GM23338 (cell line): ENCODE results near the gene CPLX4. TPM values are rescaled to one million over a fixed set of nuclear protein-coding genes. Genes with fewer than 3 reads are reported as not detected.

Experiments
- ATAC-seq: fragments of 200-7000 bp; cut with Tn5 transposase; 3 replicates; pipeline ENCODE4 v1.9.1; 2020
- DNase-seq: peaks from one replicate; pipeline ENCODE4 v3.0.0-alpha.2; 2015; ENCODE audit warnings: low spot score
- H2AFZ ChIP-seq: fragments of 200-600 bp; sonication (generic); 2 replicates; pipeline ENCODE4 v1.8.0; 2016; ENCODE audit warnings: antibody characterized with exemption, mild to moderate bottlenecking, moderate library complexity
- H3F3A ChIP-seq: fragments of 200-600 bp; sonication (generic); replicated peaks from 2 replicates; pipeline ENCODE4 v1.8.0; 2017; ENCODE audit warnings: antibody characterized with exemption, mixed run types, low read depth
- H3K27ac ChIP-seq: fragments of 200-600 bp; sonication (generic); 2 replicates; pipeline ENCODE4 v1.6.1; 2016; ENCODE audit warnings: low read depth
- H3K27me3 ChIP-seq: fragments of 200-600 bp; sonication (generic); 2 replicates; pipeline ENCODE4 v1.8.0; 2016; ENCODE audit warnings: mild to moderate bottlenecking, mixed run types, moderate library complexity; ENCODE audit not compliant: insufficient read depth
- H3K36me3 ChIP-seq: fragments of 200-600 bp; sonication (generic); 2 replicates; pipeline ENCODE4 v1.8.0; 2016; ENCODE audit warnings: mild to moderate bottlenecking; ENCODE audit not compliant: insufficient read depth
- H3K4me1 ChIP-seq: fragments of 200-600 bp; sonication (generic); 2 replicates; pipeline ENCODE4 v1.8.0; 2016; ENCODE audit warnings: mild to moderate bottlenecking, moderate library complexity; ENCODE audit not compliant: insufficient read depth
- H3K4me2 ChIP-seq: fragments of 200-600 bp; sonication (generic); 2 replicates; pipeline ENCODE4 v1.7.1; 2017; ENCODE audit warnings: mixed run types
- H3K4me3 ChIP-seq: fragments of 200-600 bp; sonication (generic); 2 replicates; pipeline ENCODE4 v1.6.1; 2016; ENCODE audit warnings: mixed run types
- H3K79me2 ChIP-seq: fragments of 200-600 bp; sonication (generic); replicated peaks from 2 replicates; pipeline ENCODE4 v1.8.0; 2017; ENCODE audit warnings: mild to moderate bottlenecking; ENCODE audit not compliant: insufficient read depth
- H3K9me2 ChIP-seq: fragments of 200-600 bp; sonication (generic); 2 replicates; pipeline ENCODE4 v1.8.0; 2017; ENCODE audit not compliant: insufficient read depth
- H4K20me1 ChIP-seq: fragments of 200-600 bp; sonication (generic); replicated peaks from 2 replicates; pipeline ENCODE4 v1.8.0; 2017; ENCODE audit warnings: mild to moderate bottlenecking; ENCODE audit not compliant: insufficient read depth
- H3K27ac Mint-ChIP-seq: 2 replicates; pipeline ENCODE4 v1.8.0; 2020; ENCODE audit warnings: inconsistent platforms, mild to moderate bottlenecking, moderate library complexity, mixed read lengths
- H3K27me3 Mint-ChIP-seq: 3 replicates; pipeline ENCODE4 v1.8.0; 2022; ENCODE audit warnings: low read depth, mild to moderate bottlenecking, moderate library complexity, mixed read lengths, inconsistent platforms; ENCODE audit not compliant: insufficient read depth, poor library complexity
- H3K36me3 Mint-ChIP-seq: 3 replicates; pipeline ENCODE4 v1.8.0; 2021; ENCODE audit warnings: low read depth, mild to moderate bottlenecking, inconsistent platforms, moderate library complexity, mixed read lengths
- H3K4me1 Mint-ChIP-seq: 3 replicates; pipeline ENCODE4 v1.8.0; 2020; ENCODE audit warnings: mild to moderate bottlenecking, inconsistent platforms, mixed read lengths
- H3K4me3 Mint-ChIP-seq: 3 replicates; pipeline ENCODE4 v1.8.0; 2021; ENCODE audit warnings: moderate library complexity, mild to moderate bottlenecking, inconsistent platforms, mixed read lengths
- H3K9me3 Mint-ChIP-seq: 3 replicates; pipeline ENCODE4 v1.8.0; 2020; ENCODE audit warnings: moderate library complexity, mild to moderate bottlenecking, inconsistent platforms, mixed read lengths
- CREB1 ChIP-seq: fragments of 250-450 bp; sonication (Bioruptor Pico); IDR thresholded peaks from 2 replicates; pipeline ENCODE4 v1.5.0; 2020; ENCODE audit warnings: low read depth, mild to moderate bottlenecking, moderate library complexity
- EZH2 ChIP-seq: fragments of 200-600 bp; sonication (generic); IDR thresholded peaks from one replicate; pipeline ENCODE4 v1.8.0; 2017; ENCODE audit warnings: antibody characterized with exemption, mild to moderate bottlenecking, low read depth; ENCODE audit not compliant: unreplicated experiment
- EZH2phosphoT487 ChIP-seq: fragments of 200-600 bp; sonication (generic); IDR thresholded peaks from one replicate; pipeline ENCODE4 v1.8.1; 2018; ENCODE audit warnings: antibody characterized with exemption; ENCODE audit not compliant: unreplicated experiment
- JUNB ChIP-seq: IDR thresholded peaks from one replicate; pipeline ENCODE4 v1.6.1; 2016; ENCODE audit warnings: antibody characterized with exemption; ENCODE audit not compliant: unreplicated experiment
- NANOG ChIP-seq: IDR thresholded peaks from 2 replicates; pipeline ENCODE4 v1.6.1; 2016; ENCODE audit warnings: antibody characterized with exemption, borderline replicate concordance
- POLR2AphosphoS5 ChIP-seq: IDR thresholded peaks from 2 replicates; pipeline ENCODE4 v1.6.1; 2016; ENCODE audit warnings: antibody characterized with exemption, low read depth
- STAT1 ChIP-seq: IDR thresholded peaks from one replicate; pipeline ENCODE4 v1.6.1; 2016; ENCODE audit warnings: antibody characterized with exemption; ENCODE audit not compliant: unreplicated experiment
- ZNF114 ChIP-seq: fragments of 250-450 bp; sonication (Bioruptor Pico); IDR thresholded peaks from 2 replicates; pipeline ENCODE4 v1.5.0; 2020; ENCODE audit warnings: mild to moderate bottlenecking, moderate library complexity
- ZNF331 ChIP-seq: fragments of 250-450 bp; sonication (Bioruptor Pico); IDR thresholded peaks from 2 replicates; pipeline ENCODE4 v1.5.0; 2020; ENCODE audit warnings: low read depth, mild to moderate bottlenecking, moderate library complexity
- polyA plus RNA-seq: library from polyadenylated mRNA; unstranded; fragments of >200 nt; fragmentation: Nextera tagmentation; extraction: Ambion mirVana; gene quantifications from 2 replicates; pipeline ENCODE4 v1.2.1, GENCODE V29; 2016
- total RNA-seq: library from RNA; depleted of rRNA; stranded (reverse); fragments of >200 nt; shearing (Covaris generic); gene quantifications from 2 replicates; pipeline ENCODE4 v1.2.3, GENCODE V29; 2014
- TF ChIP-seq, protein P1 (sequence below): IDR thresholded peaks from one replicate; pipeline ENCODE4 v1.6.1; 2018; ENCODE audit warnings: antibody characterized with exemption; ENCODE audit not compliant: unreplicated experiment
- TF ChIP-seq, protein P2 (sequence below): IDR thresholded peaks from 2 replicates; pipeline ENCODE4 v1.6.1; 2016; ENCODE audit warnings: antibody characterized with exemption
- TF ChIP-seq, protein P3 (sequence below), 2 experiments: fragments of 200-600 bp in 1 of 2; sonication (generic) in 1 of 2; conservative IDR thresholded peaks; 2 replicates each; pipeline versions ENCODE4 v1.5.1 to v1.6.1; 2016 to 2017; ENCODE audit warnings: antibody characterized with exemption in 2 of 2, low read depth in 2 of 2, mild to moderate bottlenecking in 2 of 2, moderate library complexity in 1 of 2
- TF ChIP-seq, protein P4 (sequence below): fragments of 250-450 bp; sonication (Bioruptor Pico); IDR thresholded peaks from 2 replicates; pipeline ENCODE4 v1.5.0; 2020; ENCODE audit warnings: mild to moderate bottlenecking, moderate library complexity

The CPLX4 gene
- total and polyA plus RNA-seq, 2 experiments from 2014 or later, result not detected

DNA sequence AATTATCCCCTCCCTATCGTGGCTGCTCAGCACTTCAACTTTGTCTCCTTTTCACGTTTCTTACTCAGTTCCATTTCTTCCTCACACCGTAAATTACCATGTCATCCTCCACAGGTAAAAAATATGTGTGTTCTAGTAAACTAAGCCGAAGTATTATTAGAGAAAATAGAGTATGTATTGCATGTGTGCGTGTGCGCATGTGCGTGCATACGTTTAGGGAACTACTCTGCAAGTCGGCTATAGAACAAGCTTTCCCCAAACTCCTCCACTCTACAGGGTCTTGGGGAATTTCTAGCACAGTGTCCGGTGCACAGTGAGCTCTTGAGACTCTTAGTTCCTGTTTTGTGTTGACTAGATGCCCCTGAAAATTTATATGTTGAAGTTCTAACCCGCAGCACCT, 36.1 kb downstream of the CPLX4 start:
- H3K27me3 Mint-ChIP-seq, result peaks cover 2% of the 10 kb centered on the region
- H3K36me3 ChIP-seq, result no peaks in the 10 kb centered on the region
- H3F3A ChIP-seq, result no peaks in the 10 kb centered on the region
- ATAC-seq (no peak), DNase-seq (no peak)
- H3K36me3 Mint-ChIP-seq, result no peaks in the 10 kb centered on the region
- H3K9me2 ChIP-seq, result no peaks in the 10 kb centered on the region
- no peaks in the 10 kb centered on the region for H4K20me1 ChIP-seq
- H3K9me3 Mint-ChIP-seq, result no peaks in the 10 kb centered on the region
- no peak overlapping the region for H3K4me3 ChIP-seq
- no peak overlapping the region for H2AFZ ChIP-seq
- H3K27ac ChIP-seq, result no peak overlapping the region
- no peaks in the 10 kb centered on the region for H3K4me1 ChIP-seq
- H3K4me2 ChIP-seq, result no peak overlapping the region
- TF ChIP-seq, protein P1, sequence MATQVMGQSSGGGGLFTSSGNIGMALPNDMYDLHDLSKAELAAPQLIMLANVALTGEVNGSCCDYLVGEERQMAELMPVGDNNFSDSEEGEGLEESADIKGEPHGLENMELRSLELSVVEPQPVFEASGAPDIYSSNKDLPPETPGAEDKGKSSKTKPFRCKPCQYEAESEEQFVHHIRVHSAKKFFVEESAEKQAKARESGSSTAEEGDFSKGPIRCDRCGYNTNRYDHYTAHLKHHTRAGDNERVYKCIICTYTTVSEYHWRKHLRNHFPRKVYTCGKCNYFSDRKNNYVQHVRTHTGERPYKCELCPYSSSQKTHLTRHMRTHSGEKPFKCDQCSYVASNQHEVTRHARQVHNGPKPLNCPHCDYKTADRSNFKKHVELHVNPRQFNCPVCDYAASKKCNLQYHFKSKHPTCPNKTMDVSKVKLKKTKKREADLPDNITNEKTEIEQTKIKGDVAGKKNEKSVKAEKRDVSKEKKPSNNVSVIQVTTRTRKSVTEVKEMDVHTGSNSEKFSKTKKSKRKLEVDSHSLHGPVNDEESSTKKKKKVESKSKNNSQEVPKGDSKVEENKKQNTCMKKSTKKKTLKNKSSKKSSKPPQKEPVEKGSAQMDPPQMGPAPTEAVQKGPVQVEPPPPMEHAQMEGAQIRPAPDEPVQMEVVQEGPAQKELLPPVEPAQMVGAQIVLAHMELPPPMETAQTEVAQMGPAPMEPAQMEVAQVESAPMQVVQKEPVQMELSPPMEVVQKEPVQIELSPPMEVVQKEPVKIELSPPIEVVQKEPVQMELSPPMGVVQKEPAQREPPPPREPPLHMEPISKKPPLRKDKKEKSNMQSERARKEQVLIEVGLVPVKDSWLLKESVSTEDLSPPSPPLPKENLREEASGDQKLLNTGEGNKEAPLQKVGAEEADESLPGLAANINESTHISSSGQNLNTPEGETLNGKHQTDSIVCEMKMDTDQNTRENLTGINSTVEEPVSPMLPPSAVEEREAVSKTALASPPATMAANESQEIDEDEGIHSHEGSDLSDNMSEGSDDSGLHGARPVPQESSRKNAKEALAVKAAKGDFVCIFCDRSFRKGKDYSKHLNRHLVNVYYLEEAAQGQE, result no peak
- TF ChIP-seq EZH2 (no peak), CREB1 (CRISPR knock-in tag) (no peak), ZNF114 (CRISPR knock-in tag) (no peak), STAT1 (no peak), ZNF331 (CRISPR knock-in tag) (no peak), NANOG (no peak), JUNB (no peak), POLR2AphosphoS5 (no peak), EZH2phosphoT487 (no peak)
- TF ChIP-seq, protein P2, sequence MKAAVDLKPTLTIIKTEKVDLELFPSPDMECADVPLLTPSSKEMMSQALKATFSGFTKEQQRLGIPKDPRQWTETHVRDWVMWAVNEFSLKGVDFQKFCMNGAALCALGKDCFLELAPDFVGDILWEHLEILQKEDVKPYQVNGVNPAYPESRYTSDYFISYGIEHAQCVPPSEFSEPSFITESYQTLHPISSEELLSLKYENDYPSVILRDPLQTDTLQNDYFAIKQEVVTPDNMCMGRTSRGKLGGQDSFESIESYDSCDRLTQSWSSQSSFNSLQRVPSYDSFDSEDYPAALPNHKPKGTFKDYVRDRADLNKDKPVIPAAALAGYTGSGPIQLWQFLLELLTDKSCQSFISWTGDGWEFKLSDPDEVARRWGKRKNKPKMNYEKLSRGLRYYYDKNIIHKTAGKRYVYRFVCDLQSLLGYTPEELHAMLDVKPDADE, result no peak
- TF ChIP-seq, protein P3, sequence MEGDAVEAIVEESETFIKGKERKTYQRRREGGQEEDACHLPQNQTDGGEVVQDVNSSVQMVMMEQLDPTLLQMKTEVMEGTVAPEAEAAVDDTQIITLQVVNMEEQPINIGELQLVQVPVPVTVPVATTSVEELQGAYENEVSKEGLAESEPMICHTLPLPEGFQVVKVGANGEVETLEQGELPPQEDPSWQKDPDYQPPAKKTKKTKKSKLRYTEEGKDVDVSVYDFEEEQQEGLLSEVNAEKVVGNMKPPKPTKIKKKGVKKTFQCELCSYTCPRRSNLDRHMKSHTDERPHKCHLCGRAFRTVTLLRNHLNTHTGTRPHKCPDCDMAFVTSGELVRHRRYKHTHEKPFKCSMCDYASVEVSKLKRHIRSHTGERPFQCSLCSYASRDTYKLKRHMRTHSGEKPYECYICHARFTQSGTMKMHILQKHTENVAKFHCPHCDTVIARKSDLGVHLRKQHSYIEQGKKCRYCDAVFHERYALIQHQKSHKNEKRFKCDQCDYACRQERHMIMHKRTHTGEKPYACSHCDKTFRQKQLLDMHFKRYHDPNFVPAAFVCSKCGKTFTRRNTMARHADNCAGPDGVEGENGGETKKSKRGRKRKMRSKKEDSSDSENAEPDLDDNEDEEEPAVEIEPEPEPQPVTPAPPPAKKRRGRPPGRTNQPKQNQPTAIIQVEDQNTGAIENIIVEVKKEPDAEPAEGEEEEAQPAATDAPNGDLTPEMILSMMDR (conservative IDR thresholded peaks at IDR 0.05; ENCODE audit: low read depth in 2 of 2), result no peak
- TF ChIP-seq, protein P4, sequence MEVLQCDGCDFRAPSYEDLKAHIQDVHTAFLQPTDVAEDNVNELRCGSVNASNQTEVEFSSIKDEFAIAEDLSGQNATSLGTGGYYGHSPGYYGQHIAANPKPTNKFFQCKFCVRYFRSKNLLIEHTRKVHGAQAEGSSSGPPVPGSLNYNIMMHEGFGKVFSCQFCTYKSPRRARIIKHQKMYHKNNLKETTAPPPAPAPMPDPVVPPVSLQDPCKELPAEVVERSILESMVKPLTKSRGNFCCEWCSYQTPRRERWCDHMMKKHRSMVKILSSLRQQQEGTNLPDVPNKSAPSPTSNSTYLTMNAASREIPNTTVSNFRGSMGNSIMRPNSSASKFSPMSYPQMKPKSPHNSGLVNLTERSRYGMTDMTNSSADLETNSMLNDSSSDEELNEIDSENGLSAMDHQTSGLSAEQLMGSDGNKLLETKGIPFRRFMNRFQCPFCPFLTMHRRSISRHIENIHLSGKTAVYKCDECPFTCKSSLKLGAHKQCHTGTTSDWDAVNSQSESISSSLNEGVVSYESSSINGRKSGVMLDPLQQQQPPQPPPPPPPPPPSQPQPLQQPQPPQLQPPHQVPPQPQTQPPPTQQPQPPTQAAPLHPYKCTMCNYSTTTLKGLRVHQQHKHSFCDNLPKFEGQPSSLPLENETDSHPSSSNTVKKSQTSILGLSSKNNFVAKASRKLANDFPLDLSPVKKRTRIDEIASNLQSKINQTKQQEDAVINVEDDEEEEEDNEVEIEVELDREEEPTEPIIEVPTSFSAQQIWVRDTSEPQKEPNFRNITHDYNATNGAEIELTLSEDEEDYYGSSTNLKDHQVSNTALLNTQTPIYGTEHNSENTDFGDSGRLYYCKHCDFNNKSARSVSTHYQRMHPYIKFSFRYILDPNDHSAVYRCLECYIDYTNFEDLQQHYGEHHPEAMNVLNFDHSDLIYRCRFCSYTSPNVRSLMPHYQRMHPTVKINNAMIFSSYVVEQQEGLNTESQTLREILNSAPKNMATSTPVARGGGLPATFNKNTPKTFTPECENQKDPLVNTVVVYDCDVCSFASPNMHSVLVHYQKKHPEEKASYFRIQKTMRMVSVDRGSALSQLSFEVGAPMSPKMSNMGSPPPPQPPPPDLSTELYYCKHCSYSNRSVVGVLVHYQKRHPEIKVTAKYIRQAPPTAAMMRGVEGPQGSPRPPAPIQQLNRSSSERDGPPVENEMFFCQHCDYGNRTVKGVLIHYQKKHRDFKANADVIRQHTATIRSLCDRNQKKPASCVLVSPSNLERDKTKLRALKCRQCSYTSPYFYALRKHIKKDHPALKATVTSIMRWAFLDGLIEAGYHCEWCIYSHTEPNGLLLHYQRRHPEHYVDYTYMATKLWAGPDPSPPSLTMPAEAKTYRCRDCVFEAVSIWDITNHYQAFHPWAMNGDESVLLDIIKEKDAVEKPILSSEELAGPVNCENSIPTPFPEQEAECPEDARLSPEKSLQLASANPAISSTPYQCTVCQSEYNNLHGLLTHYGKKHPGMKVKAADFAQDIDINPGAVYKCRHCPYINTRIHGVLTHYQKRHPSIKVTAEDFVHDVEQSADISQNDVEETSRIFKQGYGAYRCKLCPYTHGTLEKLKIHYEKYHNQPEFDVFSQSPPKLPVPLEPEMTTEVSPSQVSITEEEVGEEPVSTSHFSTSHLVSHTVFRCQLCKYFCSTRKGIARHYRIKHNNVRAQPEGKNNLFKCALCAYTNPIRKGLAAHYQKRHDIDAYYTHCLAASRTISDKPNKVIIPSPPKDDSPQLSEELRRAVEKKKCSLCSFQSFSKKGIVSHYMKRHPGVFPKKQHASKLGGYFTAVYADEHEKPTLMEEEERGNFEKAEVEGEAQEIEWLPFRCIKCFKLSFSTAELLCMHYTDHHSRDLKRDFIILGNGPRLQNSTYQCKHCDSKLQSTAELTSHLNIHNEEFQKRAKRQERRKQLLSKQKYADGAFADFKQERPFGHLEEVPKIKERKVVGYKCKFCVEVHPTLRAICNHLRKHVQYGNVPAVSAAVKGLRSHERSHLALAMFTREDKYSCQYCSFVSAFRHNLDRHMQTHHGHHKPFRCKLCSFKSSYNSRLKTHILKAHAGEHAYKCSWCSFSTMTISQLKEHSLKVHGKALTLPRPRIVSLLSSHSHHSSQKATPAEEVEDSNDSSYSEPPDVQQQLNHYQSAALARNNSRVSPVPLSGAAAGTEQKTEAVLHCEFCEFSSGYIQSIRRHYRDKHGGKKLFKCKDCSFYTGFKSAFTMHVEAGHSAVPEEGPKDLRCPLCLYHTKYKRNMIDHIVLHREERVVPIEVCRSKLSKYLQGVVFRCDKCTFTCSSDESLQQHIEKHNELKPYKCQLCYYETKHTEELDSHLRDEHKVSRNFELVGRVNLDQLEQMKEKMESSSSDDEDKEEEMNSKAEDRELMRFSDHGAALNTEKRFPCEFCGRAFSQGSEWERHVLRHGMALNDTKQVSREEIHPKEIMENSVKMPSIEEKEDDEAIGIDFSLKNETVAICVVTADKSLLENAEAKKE (CRISPR knock-in tag), result no peak
- peaks cover 49% of the 10 kb centered on the region for H3K27me3 ChIP-seq
- no peak overlapping the region for H3K27ac Mint-ChIP-seq
- no peak overlapping the region for H3K4me3 Mint-ChIP-seq
- no peaks in the 10 kb centered on the region for H3K79me2 ChIP-seq
- peaks cover 3% of the 10 kb centered on the region; the same call in 1 of the 3 replicates for H3K4me1 Mint-ChIP-seq
